Measurements from ENCODE around the gene PDIA5. TPM values are rescaled to one million over a fixed set of nuclear protein-coding genes. Genes with fewer than 3 reads are reported as not detected.

PDIA5 gene
- total RNA-seq, 2 experiments from 2014 or later: 2.2 to 3.0 TPM

GRCh38 chr3:123122057-123122456, 55.2 kb downstream of the PDIA5 start:
- ChIA-PET CTCF (no interaction called here), POLR2A (no interaction called here)
- Mint-ChIP-seq H3K4me1 (ENCODE audit: low read depth) (no peaks in the 10 kb centered on the region), H3K27me3 (no peaks in the 10 kb centered on the region), H3K36me3 (ENCODE audit: low read depth) (peaks cover 57% of the 10 kb centered on the region), H3K4me3 (no peak overlapping the region), H3K9me3 (no peaks in the 10 kb centered on the region), H3K27ac (no peak overlapping the region)
- H3K4me3 ChIP-seq (ENCODE audit: low read length): no peak overlapping the region
- no peak for DNase-seq
- TF ChIP-seq, protein P1, sequence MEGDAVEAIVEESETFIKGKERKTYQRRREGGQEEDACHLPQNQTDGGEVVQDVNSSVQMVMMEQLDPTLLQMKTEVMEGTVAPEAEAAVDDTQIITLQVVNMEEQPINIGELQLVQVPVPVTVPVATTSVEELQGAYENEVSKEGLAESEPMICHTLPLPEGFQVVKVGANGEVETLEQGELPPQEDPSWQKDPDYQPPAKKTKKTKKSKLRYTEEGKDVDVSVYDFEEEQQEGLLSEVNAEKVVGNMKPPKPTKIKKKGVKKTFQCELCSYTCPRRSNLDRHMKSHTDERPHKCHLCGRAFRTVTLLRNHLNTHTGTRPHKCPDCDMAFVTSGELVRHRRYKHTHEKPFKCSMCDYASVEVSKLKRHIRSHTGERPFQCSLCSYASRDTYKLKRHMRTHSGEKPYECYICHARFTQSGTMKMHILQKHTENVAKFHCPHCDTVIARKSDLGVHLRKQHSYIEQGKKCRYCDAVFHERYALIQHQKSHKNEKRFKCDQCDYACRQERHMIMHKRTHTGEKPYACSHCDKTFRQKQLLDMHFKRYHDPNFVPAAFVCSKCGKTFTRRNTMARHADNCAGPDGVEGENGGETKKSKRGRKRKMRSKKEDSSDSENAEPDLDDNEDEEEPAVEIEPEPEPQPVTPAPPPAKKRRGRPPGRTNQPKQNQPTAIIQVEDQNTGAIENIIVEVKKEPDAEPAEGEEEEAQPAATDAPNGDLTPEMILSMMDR (IDR thresholded peaks at IDR 0.05): no peak
- H3K27me3 ChIP-seq (ENCODE audit: control insufficient read depth in 1 of 2, insufficient read depth in 2 of 2, low read length in 2 of 2): no peaks in the 10 kb centered on the region
- H3K36me3 ChIP-seq (ENCODE audit: insufficient read depth, low read length): peaks cover 17% of the 10 kb centered on the region
- intact Hi-C loops (cut with DNase I, micrococcal nuclease): no loop called here
- no peak for ATAC-seq (ENCODE audit: poor library complexity)
- no peaks in the 10 kb centered on the region for H3K9me3 ChIP-seq (ENCODE audit: control insufficient read depth in 1 of 2, insufficient read depth in 1 of 2, low read length in 2 of 2)
- no peaks in the 10 kb centered on the region for H3K4me1 ChIP-seq (ENCODE audit: insufficient read depth, low read length)
- no peak overlapping the region for H3K27ac ChIP-seq (ENCODE audit: low read depth in 1 of 2, low read length in 2 of 2)

DNA sequence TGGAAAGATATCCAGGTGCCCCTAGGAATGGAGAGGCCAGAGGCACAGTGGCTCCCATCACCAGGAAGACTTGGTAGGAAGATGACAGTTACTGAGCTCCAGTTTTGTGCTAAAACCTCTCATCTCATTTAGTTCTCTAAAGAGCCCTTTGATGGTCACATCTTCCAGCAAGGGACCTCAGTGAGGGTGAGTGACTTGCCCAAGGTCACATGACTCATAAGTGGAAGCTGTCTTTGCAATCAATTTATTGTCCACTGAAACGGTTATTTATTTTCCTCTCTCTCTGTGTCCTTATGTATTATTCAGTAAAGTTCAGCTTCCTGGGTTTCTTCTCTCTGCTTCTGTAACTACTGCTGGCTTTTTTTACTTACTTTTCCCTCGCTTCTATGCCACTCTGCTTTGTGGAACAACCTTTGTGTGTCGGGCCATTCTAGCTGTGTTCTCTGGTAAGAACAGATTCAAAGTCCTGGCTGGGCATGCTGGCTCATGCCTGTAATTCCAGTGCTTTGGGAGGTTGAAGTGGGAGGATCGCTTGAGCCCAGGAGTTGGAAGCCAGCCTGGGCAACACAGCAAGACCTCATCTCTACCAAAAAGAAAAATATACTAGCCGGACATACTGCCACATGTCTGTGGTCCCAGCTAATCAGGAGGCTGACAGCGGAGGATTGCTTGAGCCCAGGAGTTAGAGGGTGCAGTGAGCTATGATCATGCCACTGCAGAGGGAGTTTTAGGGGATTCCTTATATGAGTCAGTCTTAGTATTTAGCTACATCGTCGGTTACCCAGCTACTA, 55.9 kb downstream of the PDIA5 start:
- peaks cover 50% of the 10 kb centered on the region for H3K36me3 Mint-ChIP-seq (ENCODE audit: low read depth)
- no peaks in the 10 kb centered on the region for H3K4me1 Mint-ChIP-seq (ENCODE audit: low read depth)
- H3K36me3 ChIP-seq (ENCODE audit: insufficient read depth, low read length): peaks cover 17% of the 10 kb centered on the region
- H3K27me3 ChIP-seq (ENCODE audit: control insufficient read depth in 1 of 2, insufficient read depth in 2 of 2, low read length in 2 of 2): no peaks in the 10 kb centered on the region
- DNase-seq (no peak), ATAC-seq (ENCODE audit: poor library complexity) (no peak)
- intact Hi-C loops (cut with DNase I, micrococcal nuclease): no loop called here
- no peaks in the 10 kb centered on the region for H3K4me1 ChIP-seq (ENCODE audit: insufficient read depth, low read length)
- H3K9me3 ChIP-seq (ENCODE audit: control insufficient read depth in 1 of 2, insufficient read depth in 1 of 2, low read length in 2 of 2): no peaks in the 10 kb centered on the region
- H3K27ac Mint-ChIP-seq: no peak overlapping the region
- no peak overlapping the region for H3K4me3 ChIP-seq (ENCODE audit: low read length)
- no peak overlapping the region for H3K27ac ChIP-seq (ENCODE audit: low read depth in 1 of 2, low read length in 2 of 2)
- CTCF ChIA-PET: no interaction called here
- POLR2A ChIA-PET: no interaction called here
- TF ChIP-seq, protein P1 (IDR thresholded peaks at IDR 0.05): no peak
- H3K4me3 Mint-ChIP-seq: no peak overlapping the region
- no peaks in the 10 kb centered on the region for H3K27me3 Mint-ChIP-seq
- H3K9me3 Mint-ChIP-seq: no peaks in the 10 kb centered on the region

GRCh38 chr3:123123716-123124616, 57.1 kb downstream of the PDIA5 start:
- H3K27ac Mint-ChIP-seq: no peak overlapping the region
- ATAC-seq (ENCODE audit: poor library complexity): no peak

More at GRCh38 chr3:123123716-123124616, 57.1 kb downstream of the PDIA5 start:
- Histone ChIP-seq H3K36me3 (ENCODE audit: insufficient read depth, low read length) (peaks cover 17% of the 10 kb centered on the region), H3K9me3 (ENCODE audit: control insufficient read depth in 1 of 2, insufficient read depth in 1 of 2, low read length in 2 of 2) (no peaks in the 10 kb centered on the region), H3K4me1 (ENCODE audit: insufficient read depth, low read length) (no peaks in the 10 kb centered on the region), H3K27ac (ENCODE audit: low read depth in 1 of 2, low read length in 2 of 2) (no peak overlapping the region), H3K4me3 (ENCODE audit: low read length) (no peak overlapping the region), H3K27me3 (ENCODE audit: control insufficient read depth in 1 of 2, insufficient read depth in 2 of 2, low read length in 2 of 2) (no peaks in the 10 kb centered on the region)
- TF ChIP-seq, protein P1 (IDR thresholded peaks at IDR 0.05): no peak
- Mint-ChIP-seq H3K4me1 (ENCODE audit: low read depth) (no peaks in the 10 kb centered on the region), H3K4me3 (no peak overlapping the region), H3K9me3 (no peaks in the 10 kb centered on the region), H3K36me3 (ENCODE audit: low read depth) (peaks cover 47% of the 10 kb centered on the region), H3K27me3 (no peaks in the 10 kb centered on the region)
- POLR2A ChIA-PET: no interaction called here
- intact Hi-C loops (cut with DNase I, micrococcal nuclease): no loop called here
- DNase-seq: no peak
- CTCF ChIA-PET: no interaction called here
